ENCODE data around the gene NMRK2. TPM values are rescaled to one million over a fixed set of nuclear protein-coding genes. Genes with fewer than 3 reads are reported as not detected.
A peak's percentile ranks its signal among the peaks of the same experiment; 100 is the strongest.

NMRK2 gene
- polyA plus RNA-seq, 3 donors: not detected

- Histone ChIP-seq H3K9ac (ENCODE audit: insufficient read depth, low read length, poor library complexity, severe bottlenecking) (no peak overlapping the region), H3K36me3 (replicated peaks in 1 of 2; ENCODE audit: control insufficient read depth in 1 of 2, insufficient read depth in 2 of 2, low read length in 2 of 2) (no peaks in the 10 kb centered on the region), H3K79me2 (ENCODE audit: insufficient read depth, low read length) (no peaks in the 10 kb centered on the region), H2AFZ (ENCODE audit: insufficient read depth, low read depth, low read length, poor library complexity, severe bottlenecking) (no peak overlapping the region), H3K4me1 (ENCODE audit: control insufficient read depth in 1 of 2, insufficient read depth in 2 of 2, low read length in 2 of 2) (no peaks in the 10 kb centered on the region), H3K4me3 (replicated peaks in 1 of 3; ENCODE audit: low read depth in 2 of 3, low read length in 3 of 3) (no peak overlapping the region), H3K27ac (ENCODE audit: low read depth in 1 of 2, low read length in 2 of 2) (no peak overlapping the region), H3K9me3 (replicated peaks in 1 of 2; ENCODE audit: control insufficient read depth in 1 of 2, insufficient read depth in 1 of 2, low read length in 2 of 2) (peaks cover 0 to 7% of the 10 kb centered on the region in 2 donors), H4K20me1 (ENCODE audit: insufficient read depth, low read length) (no peaks in the 10 kb centered on the region), H3K4me2 (replicated peaks; ENCODE audit: extremely low read depth, low read length, poor library complexity, severe bottlenecking) (no peak overlapping the region), H3K27me3 (ENCODE audit: control insufficient read depth in 2 of 2, insufficient read depth in 2 of 2, low read length in 2 of 2) (no peaks in the 10 kb centered on the region)
- H3K9me3 Mint-ChIP-seq: peaks cover 2 to 13% (median 7%) of the 10 kb centered on the region in 7 donors
- H3K36me3 Mint-ChIP-seq: no peaks in the 10 kb centered on the region
- no peak for DNase-seq
- no CpG with 5 or more reads among the region's 5 CpGs for WGBS (ENCODE audit: insufficient coverage)
- intact Hi-C loops (cut with micrococcal nuclease): no loop called here
- no peak overlapping the region for H3K4me3 Mint-ChIP-seq
- H3K27ac Mint-ChIP-seq: no peak overlapping the region
- H3K4me1 Mint-ChIP-seq: no peaks in the 10 kb centered on the region
- TF ChIP-seq CTCF (IDR thresholded peaks at IDR 0.05): no peak
- H3K27me3 Mint-ChIP-seq (ENCODE audit: low read depth in 3 of 3): peaks cover 3 to 12% (median 3%) of the 10 kb centered on the region in 3 donors
These were observed 37.1 kb upstream of the NMRK2 start for GRCh38 chr19:3895788-3896187.

GRCh38 chr19:3897936-3898335 lies 34.9 kb upstream of the NMRK2 start:
- intact Hi-C loops (cut with micrococcal nuclease): no loop called here
- H3K4me3 ChIP-seq (replicated peaks in 1 of 3; ENCODE audit: low read depth in 2 of 3, low read length in 3 of 3): no peak overlapping the region
- peaks cover 0 to 7% of the 10 kb centered on the region in 2 donors for H3K9me3 ChIP-seq (replicated peaks in 1 of 2; ENCODE audit: control insufficient read depth in 1 of 2, insufficient read depth in 1 of 2, low read length in 2 of 2)
- peak overlapping the region in 1 of 2 donors; percentile 1 for H3K4me3 Mint-ChIP-seq
- no peaks in the 10 kb centered on the region for H3K79me2 ChIP-seq (ENCODE audit: insufficient read depth, low read length)
- H3K4me2 ChIP-seq (replicated peaks; ENCODE audit: extremely low read depth, low read length, poor library complexity, severe bottlenecking): no peak overlapping the region
- no peak for DNase-seq
- no peak overlapping the region for H3K9ac ChIP-seq (ENCODE audit: insufficient read depth, low read length, poor library complexity, severe bottlenecking)
- TF ChIP-seq CTCF (IDR thresholded peaks at IDR 0.05): no peak
- no peak overlapping the region for H3K27ac ChIP-seq (ENCODE audit: low read depth in 1 of 2, low read length in 2 of 2)
- H3K27me3 ChIP-seq (ENCODE audit: control insufficient read depth in 2 of 2, insufficient read depth in 2 of 2, low read length in 2 of 2): no peaks in the 10 kb centered on the region
- no peak overlapping the region for H3K27ac Mint-ChIP-seq
- peaks cover 0 to 11% (median 7%) of the 10 kb centered on the region in 7 donors for H3K9me3 Mint-ChIP-seq
- no peaks in the 10 kb centered on the region for H3K4me1 ChIP-seq (ENCODE audit: control insufficient read depth in 1 of 2, insufficient read depth in 2 of 2, low read length in 2 of 2)
- no peak overlapping the region for H2AFZ ChIP-seq (ENCODE audit: insufficient read depth, low read depth, low read length, poor library complexity, severe bottlenecking)
- no peaks in the 10 kb centered on the region for H3K36me3 ChIP-seq (replicated peaks in 1 of 2; ENCODE audit: control insufficient read depth in 1 of 2, insufficient read depth in 2 of 2, low read length in 2 of 2)
- peaks cover 2 to 12% (median 5%) of the 10 kb centered on the region in 3 donors for H3K27me3 Mint-ChIP-seq (ENCODE audit: low read depth in 3 of 3)
- H3K4me1 Mint-ChIP-seq: no peaks in the 10 kb centered on the region
- no peaks in the 10 kb centered on the region for H4K20me1 ChIP-seq (ENCODE audit: insufficient read depth, low read length)
- WGBS (ENCODE audit: insufficient coverage): 8% methylated on average over 2 of the region's 4 CpGs
- no peaks in the 10 kb centered on the region for H3K36me3 Mint-ChIP-seq
